Endodermal cell (in vitro differentiated cells): ENCODE results near the gene TEX101. TPM values are rescaled to one million over a fixed set of nuclear protein-coding genes. Genes with fewer than 3 reads are reported as not detected.

Source experiments
- DNase-seq: peaks from one replicate; pipeline ENCODE4 v3.0.0-alpha.2; 2017
- H3K27ac ChIP-seq: 2 replicates; pipeline ENCODE4 v1.5.1; 2013; ENCODE audit warnings: mild to moderate bottlenecking, low read depth, low read length, moderate library complexity
- H3K27me3 ChIP-seq: 2 replicates; pipeline ENCODE4 v1.6.1; 2013; ENCODE audit warnings: mild to moderate bottlenecking, low read length, moderate library complexity; ENCODE audit not compliant: insufficient read depth, control insufficient read depth, poor library complexity, severe bottlenecking
- H3K36me3 ChIP-seq: 2 replicates; pipeline ENCODE4 v1.7.0; 2013; ENCODE audit warnings: mild to moderate bottlenecking, low read length, moderate library complexity; ENCODE audit not compliant: control insufficient read depth, insufficient read depth
- H3K4me1 ChIP-seq: one replicate; pipeline ENCODE4 v1.7.0; 2013; ENCODE audit warnings: low read length; ENCODE audit not compliant: control insufficient read depth, insufficient read depth
- H3K4me3 ChIP-seq: 2 replicates; pipeline ENCODE4 v1.5.1; 2013; ENCODE audit warnings: mild to moderate bottlenecking, low read length, moderate library complexity
- H3K9ac ChIP-seq: 2 replicates; pipeline ENCODE4 v1.6.1; 2013; ENCODE audit warnings: mild to moderate bottlenecking, low read length, moderate library complexity; ENCODE audit not compliant: poor library complexity, severe bottlenecking; ENCODE audit errors: extremely low read depth
- H3K9me3 ChIP-seq: 2 replicates; pipeline ENCODE4 v1.6.1; 2013; ENCODE audit warnings: mild to moderate bottlenecking, low read length, moderate library complexity; ENCODE audit not compliant: control insufficient read depth
- H3K27ac Mint-ChIP-seq: 2 replicates; pipeline ENCODE4 v1.8.0; 2020; ENCODE audit warnings: mixed read lengths
- H3K27me3 Mint-ChIP-seq: 2 replicates; pipeline ENCODE4 v1.8.0; 2021; ENCODE audit warnings: mild to moderate bottlenecking, mixed read lengths; ENCODE audit not compliant: insufficient read depth
- H3K36me3 Mint-ChIP-seq: 2 replicates; pipeline ENCODE4 v1.8.0; 2020; ENCODE audit warnings: low read depth, mixed read lengths
- H3K4me1 Mint-ChIP-seq: 2 replicates; pipeline ENCODE4 v1.8.0; 2020; ENCODE audit warnings: mixed read lengths
- H3K4me3 Mint-ChIP-seq: 2 replicates; pipeline ENCODE4 v1.8.0; 2020; ENCODE audit warnings: mild to moderate bottlenecking, moderate library complexity, mixed read lengths
- H3K9me3 Mint-ChIP-seq: 2 replicates; pipeline ENCODE4 v1.8.0; 2020; ENCODE audit warnings: mild to moderate bottlenecking, mixed read lengths
- WGBS, 2 experiments: methylation state at CpG; one replicate each; pipeline versions ENCODE4 v1.1.5 to v1.1.7; 2013; ENCODE audit warnings: missing lambda C conversion rate in 2 of 2, mixed read lengths in 1 of 2; ENCODE audit not compliant: insufficient coverage in 1 of 2, insufficient read length in 1 of 2; 5-methylcytosine and 5-hydroxymethylcytosine counted together
- total RNA-seq, 2 donors: library from RNA; stranded (reverse); fragmentation: NEBNext Ultra II Directional in 1 of 2; extraction: Animal tissue kit (Norgen Biotek cat#: 25700) in 1 of 2; gene quantifications; 2 replicates in 1 of 2; 3 replicates in 1 of 2; pipeline ENCODE4 v1.2.1, GENCODE V29; 2021
- TF ChIP-seq, protein P1 (sequence below): fragments of 200-600 bp; sonication (generic); conservative IDR thresholded peaks from 2 replicates; pipeline ENCODE4 v1.5.0; 2021; ENCODE audit warnings: antibody characterized with exemption, mild to moderate bottlenecking

Gene TEX101
- total RNA-seq, 2 donors from 2014 or later: 0.59 TPM; not detected in 1

DNA sequence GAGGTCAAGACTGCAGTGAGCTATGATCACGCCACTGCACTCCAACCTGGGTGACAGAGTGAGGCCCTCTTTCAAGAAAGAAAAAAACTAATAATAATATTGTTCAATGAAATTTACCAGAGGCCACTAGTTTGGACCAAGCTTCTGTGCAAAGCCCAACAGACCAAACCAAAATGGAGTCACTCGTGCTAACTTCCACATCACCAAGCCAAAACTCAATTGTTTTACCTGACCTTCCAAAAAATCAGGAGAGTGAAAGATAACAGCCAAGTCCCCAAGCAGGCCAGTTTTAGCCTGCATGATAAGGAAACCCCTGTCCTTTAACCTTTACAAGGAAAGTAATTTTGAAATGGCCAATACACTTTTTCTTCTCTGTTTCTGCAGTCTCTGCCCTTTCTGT, 30.7 kb downstream of the TEX101 start:
- Mint-ChIP-seq H3K36me3 (no peaks in the 10 kb centered on the region), H3K9me3 (no peaks in the 10 kb centered on the region), H3K4me3 (no peak overlapping the region), H3K27me3 (peaks cover 6% of the 10 kb centered on the region), H3K4me1 (peaks cover 2% of the 10 kb centered on the region), H3K27ac (no peak overlapping the region)
- Histone ChIP-seq H3K27ac (no peak overlapping the region), H3K27me3 (no peaks in the 10 kb centered on the region), H3K36me3 (no peaks in the 10 kb centered on the region), H3K4me3 (no peak overlapping the region), H3K9me3 (no peaks in the 10 kb centered on the region), H3K4me1 (no peaks in the 10 kb centered on the region), H3K9ac (no peak overlapping the region)
- WGBS, 2 experiments: 83% methylated on average over 2 of the region's 2 CpGs; no CpG with 5 or more reads in 1 of the 2 experiments
- TF ChIP-seq, protein P1, sequence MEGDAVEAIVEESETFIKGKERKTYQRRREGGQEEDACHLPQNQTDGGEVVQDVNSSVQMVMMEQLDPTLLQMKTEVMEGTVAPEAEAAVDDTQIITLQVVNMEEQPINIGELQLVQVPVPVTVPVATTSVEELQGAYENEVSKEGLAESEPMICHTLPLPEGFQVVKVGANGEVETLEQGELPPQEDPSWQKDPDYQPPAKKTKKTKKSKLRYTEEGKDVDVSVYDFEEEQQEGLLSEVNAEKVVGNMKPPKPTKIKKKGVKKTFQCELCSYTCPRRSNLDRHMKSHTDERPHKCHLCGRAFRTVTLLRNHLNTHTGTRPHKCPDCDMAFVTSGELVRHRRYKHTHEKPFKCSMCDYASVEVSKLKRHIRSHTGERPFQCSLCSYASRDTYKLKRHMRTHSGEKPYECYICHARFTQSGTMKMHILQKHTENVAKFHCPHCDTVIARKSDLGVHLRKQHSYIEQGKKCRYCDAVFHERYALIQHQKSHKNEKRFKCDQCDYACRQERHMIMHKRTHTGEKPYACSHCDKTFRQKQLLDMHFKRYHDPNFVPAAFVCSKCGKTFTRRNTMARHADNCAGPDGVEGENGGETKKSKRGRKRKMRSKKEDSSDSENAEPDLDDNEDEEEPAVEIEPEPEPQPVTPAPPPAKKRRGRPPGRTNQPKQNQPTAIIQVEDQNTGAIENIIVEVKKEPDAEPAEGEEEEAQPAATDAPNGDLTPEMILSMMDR: no peak
- no peak for DNase-seq

GRCh38 chr19:43446746-43447489, 32.2 kb downstream of the TEX101 start:
- Histone ChIP-seq H3K27ac (no peak overlapping the region), H3K4me3 (no peak overlapping the region), H3K9me3 (no peaks in the 10 kb centered on the region), H3K36me3 (no peaks in the 10 kb centered on the region), H3K9ac (no peak overlapping the region), H3K27me3 (no peaks in the 10 kb centered on the region), H3K4me1 (no peaks in the 10 kb centered on the region)
- H3K36me3 Mint-ChIP-seq: no peaks in the 10 kb centered on the region
- DNase-seq: peak; percentile 93
- peaks cover 4% of the 10 kb centered on the region for H3K27me3 Mint-ChIP-seq
- 30 to 36% methylated on average over 12 to 14 of the region's 14 CpGs for WGBS, 2 experiments
- TF ChIP-seq, protein P1: peak; percentile 93
- H3K9me3 Mint-ChIP-seq: peaks cover 8% of the 10 kb centered on the region
- H3K4me1 Mint-ChIP-seq: peaks cover 2% of the 10 kb centered on the region
- no peak overlapping the region for H3K4me3 Mint-ChIP-seq
- H3K27ac Mint-ChIP-seq: no peak overlapping the region

DNA sequence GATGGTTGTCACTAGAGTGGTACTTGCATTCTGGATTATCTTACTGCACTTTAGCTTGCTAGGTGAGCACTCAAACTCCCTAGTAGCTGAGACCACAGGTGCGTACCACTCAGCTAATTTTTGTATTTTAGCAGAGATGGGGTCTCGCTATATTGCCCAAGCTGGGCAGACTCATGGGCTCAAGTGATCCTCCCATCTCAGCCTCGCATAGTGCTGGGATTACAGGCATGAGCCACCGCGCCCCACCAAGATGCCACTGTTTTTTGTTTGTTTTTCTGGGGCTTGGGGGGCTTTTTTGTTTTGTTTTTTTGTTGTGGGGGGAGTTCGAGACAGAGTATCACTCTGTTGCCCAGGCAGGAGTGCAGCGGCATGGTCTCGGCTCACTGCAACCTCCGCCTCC, 33.0 kb downstream of the TEX101 start:
- DNase-seq: no peak
- Histone ChIP-seq H3K36me3 (no peaks in the 10 kb centered on the region), H3K4me3 (no peak overlapping the region), H3K27me3 (no peaks in the 10 kb centered on the region), H3K4me1 (no peaks in the 10 kb centered on the region), H3K27ac (no peak overlapping the region), H3K9me3 (no peaks in the 10 kb centered on the region), H3K9ac (no peak overlapping the region)
- H3K27ac Mint-ChIP-seq: no peak overlapping the region
- 90 to 97% methylated on average over 7 to 9 of the region's 9 CpGs for WGBS, 2 experiments
- TF ChIP-seq, protein P1: no peak
- peaks cover 2% of the 10 kb centered on the region for H3K4me1 Mint-ChIP-seq
- H3K36me3 Mint-ChIP-seq: no peaks in the 10 kb centered on the region
- peaks cover 13% of the 10 kb centered on the region for H3K9me3 Mint-ChIP-seq
- H3K27me3 Mint-ChIP-seq: peaks cover 2% of the 10 kb centered on the region
- H3K4me3 Mint-ChIP-seq: no peak overlapping the region
